GM12878 (cell line): Measurements from ENCODE around the gene PREB. TPM values are rescaled to one million over a fixed set of nuclear protein-coding genes. Genes with fewer than 3 reads are reported as not detected.

Source experiments
- ATAC-seq: fragments of 200-7000 bp; cut with Tn5 transposase; 3 replicates; pipeline ENCODE4 v1.9.1; 2020; ENCODE audit warnings: mild to moderate bottlenecking, moderate library complexity
- BruUV-seq: library from RNA; stranded (reverse); fragments of 400-500 nt; replicated peaks from 2 replicates; lab custom pipeline; 2021; lab: Mats Ljungman, UMichigan
- CTCF ChIA-PET: fragments of 300-600 bp; sonication (Branson Sonifier 250); formaldehyde crosslinking; extraction: SDS; loops from one replicate; lab custom pipeline; 2021; ENCODE audit warnings: inconsistent platforms; lab: Yijun Ruan, JAX
- POLR2A ChIA-PET: fragments of 350-600 bp; formaldehyde crosslinking; extraction: SDS; loops from one replicate; lab custom pipeline; 2021; ENCODE audit warnings: inconsistent platforms; lab: Charles Lee
- RAD21 ChIA-PET: fragments of 300-600 bp; sonication (Branson Sonifier 250); formaldehyde crosslinking; loops from one replicate; lab custom pipeline; 2023; ENCODE audit warnings: antibody characterized with exemption; ENCODE audit not compliant: unreplicated experiment; lab: Charles Lee
- SMC1A ChIA-PET: fragments of 300-600 bp; sonication (Branson Sonifier 250); formaldehyde crosslinking; loops from one replicate; lab custom pipeline; 2023; ENCODE audit not compliant: unreplicated experiment, uncharacterized antibody; lab: Charles Lee
- DNase-seq: peaks from one replicate; pipeline ENCODE4 v3.0.0-alpha.2; 2011; ENCODE audit warnings: low read depth, low spot score
- FAIRE-seq: peaks from 3 replicates; lab custom pipeline; 2011; peaks lifted over from hg19 to GRCh38; lab: Jason Lieb, UNC
- H2AFZ ChIP-seq: 2 replicates; pipeline ENCODE4 v1.6.0; 2011; ENCODE audit warnings: low read depth, low read length, control low read depth; ENCODE audit not compliant: control insufficient read depth
- H3K27ac ChIP-seq: 2 replicates; pipeline ENCODE4 v1.5.1; 2011; ENCODE audit warnings: control low read depth; ENCODE audit not compliant: control insufficient read depth, insufficient read depth
- H3K27me3 ChIP-seq, 2 experiments: replicated peaks in 1 of 2; 2 replicates each; pipeline versions ENCODE4 v1.6.0 to v1.6.1; 2011; ENCODE audit warnings: low read length in 1 of 2; ENCODE audit not compliant: control insufficient read depth in 2 of 2, insufficient read depth in 2 of 2
- H3K36me3 ChIP-seq, 2 experiments: 2 replicates each; pipeline ENCODE4 v1.5.1; 2011; ENCODE audit warnings: low read length in 1 of 2; ENCODE audit not compliant: control insufficient read depth in 2 of 2, insufficient read depth in 2 of 2
- H3K4me1 ChIP-seq: 2 replicates; pipeline ENCODE4 v1.6.1; 2011; ENCODE audit warnings: mild to moderate bottlenecking, low read length, moderate library complexity, mixed read lengths; ENCODE audit not compliant: control insufficient read depth, insufficient read depth
- H3K4me2 ChIP-seq: 2 replicates; pipeline ENCODE4 v1.6.0; 2011; ENCODE audit warnings: control low read depth; ENCODE audit not compliant: control insufficient read depth, insufficient read depth
- H3K4me3 ChIP-seq: fragments of 200-600 bp; sonication (generic); 2 replicates; pipeline ENCODE4 v1.5.1; 2016
- H3K79me2 ChIP-seq: 2 replicates; pipeline ENCODE4 v1.6.0; 2011; ENCODE audit warnings: low read length; ENCODE audit not compliant: control insufficient read depth, insufficient read depth
- H3K9ac ChIP-seq: 2 replicates; pipeline ENCODE4 v1.8.0; 2011; ENCODE audit warnings: low read length, control low read depth, mixed read lengths; ENCODE audit not compliant: control insufficient read depth, insufficient read depth
- H3K9me3 ChIP-seq: replicated peaks from 3 replicates; pipeline ENCODE4 v1.5.1; 2011; ENCODE audit warnings: mild to moderate bottlenecking, low read length; ENCODE audit not compliant: control insufficient read depth, insufficient read depth
- H4K20me1 ChIP-seq: 2 replicates; pipeline ENCODE4 v1.6.0; 2011; ENCODE audit not compliant: control insufficient read depth, insufficient read depth
- ASH2L ChIP-seq: fragments of 300-600, 200-600 bp; sonication (generic); IDR thresholded peaks from 2 replicates; pipeline ENCODE4 v1.6.1; 2017; ENCODE audit warnings: low read depth, mild to moderate bottlenecking, borderline replicate concordance
- POLR2A ChIP-seq: IDR thresholded peaks from 2 replicates; pipeline ENCODE4 v1.6.1; 2011; ENCODE audit warnings: low read depth, mild to moderate bottlenecking, low read length
- SKIL ChIP-seq: fragments of 450-650 bp; IDR thresholded peaks from 2 replicates; pipeline ENCODE4 v1.6.1; 2017; ENCODE audit warnings: mild to moderate bottlenecking, low read depth, inconsistent platforms; ENCODE audit not compliant: poor library complexity, severe bottlenecking
- STAT3 ChIP-seq: IDR thresholded peaks from 2 replicates; pipeline ENCODE4 v1.6.1; 2011; ENCODE audit warnings: low read depth, low read length, improper control_type of control experiment
- TBL1XR1 ChIP-seq: IDR thresholded peaks from 2 replicates; pipeline ENCODE4 v1.6.1; 2012; ENCODE audit warnings: low read depth, low read length, improper control_type of control experiment
- WRNIP1 ChIP-seq: IDR thresholded peaks from 2 replicates; pipeline ENCODE4 v1.6.1; 2011; ENCODE audit warnings: low read depth, low read length, improper control_type of control experiment, borderline replicate concordance
- WGBS: methylation state at CpG from one replicate; pipeline ENCODE4 v1.1.6; 2016; ENCODE audit warnings: low lambda C conversion rate; ENCODE audit not compliant: insufficient replicate concordance, insufficient coverage; ENCODE audit errors: missing lambda C conversion rate; 5-methylcytosine and 5-hydroxymethylcytosine counted together
- in situ Hi-C: fragments of 300-500 bp; cut with MboI; formaldehyde crosslinking; loops from 9 replicates; pipeline ENCODE4 v1.14.3; 2018; ENCODE audit warnings: mixed read lengths
- intact Hi-C: fragments of 100-400 bp; cut with micrococcal nuclease; formaldehyde crosslinking; loops from one replicate; pipeline ENCODE4 v1.14.2; 2022; ENCODE audit not compliant: unreplicated experiment
- polyA plus RNA-seq, 11 experiments: library from polyadenylated mRNA; depleted of rRNA in 4 of 11; unstranded in 6 of 11; stranded (reverse) in 5 of 11; fragments of >200 nt; fragmentation: Nextera tagmentation in 4 of 11; fragmentation: Illumina TruSeq in 1 of 11; extraction: Ambion mirVana in 4 of 11; extraction: Trizol in 1 of 11; gene quantifications; 1 replicate in 1 of 11; 2 replicates in 10 of 11; pipeline versions ENCODE4 v1.2.1 to v1.2.3, GENCODE V29; 2011 to 2016; ENCODE audit warnings: inconsistent platforms in 2 of 11, missing spikeins in 2 of 11, low read depth in 1 of 11
- total RNA-seq, 4 experiments: library from RNA; depleted of rRNA in 3 of 4; stranded (reverse); fragments of >200 nt in 3 of 4; fragmentation: Illumina TruSeq in 1 of 4; extraction: Trizol in 1 of 4; gene quantifications; 2 replicates each; pipeline versions ENCODE4 v1.2.1 to v1.2.3, GENCODE V29; 2013 to 2021

Gene PREB
- total and polyA plus RNA-seq, 10 of the 15 experiments (the other 5 are each of a cell fraction or from before 2014, with no cell fraction given) = 26.3 to 101 (median 52.7) TPM

GRCh38 chr2:27131429-27131828 is 3.0 kb downstream of the PREB start:
- in situ Hi-C loops = no loop called here
- WGBS = 89% methylated on average over 11 of the region's 11 CpGs
- peaks cover 8% of the 10 kb centered on the region for H3K4me1 ChIP-seq
- no peak overlapping the region for H3K4me2 ChIP-seq
- DNase-seq = no peak
- no peaks in the 10 kb centered on the region for H3K27me3 ChIP-seq
- no peaks in the 10 kb centered on the region for H4K20me1 ChIP-seq
- intact Hi-C loops = loop anchor here (5.0 kb wide), 1 partner anchor 51 kb away; no protein-coding TSS in a partner anchor
- H3K9ac ChIP-seq = no peak overlapping the region
- H3K9me3 ChIP-seq = no peaks in the 10 kb centered on the region
- ChIA-PET POLR2A (no interaction called here), SMC1A (interaction anchor here (1.5 kb wide), 1 partner anchor 34 kb away, joined by 4 read pairs; no protein-coding TSS in a partner anchor), CTCF (interaction anchor here (1.4 kb wide), 1 partner anchor 44 kb away, joined by 4 read pairs; no protein-coding TSS in a partner anchor), RAD21 (no interaction called here)
- no peak overlapping the region for H2AFZ ChIP-seq
- FAIRE-seq = no peak
- no peak for ATAC-seq
- peaks cover 19% of the 10 kb centered on the region for H3K79me2 ChIP-seq
- TF ChIP-seq TBL1XR1 = no peak
- TF ChIP-seq SKIL = no peak
- no peak for TF ChIP-seq WRNIP1
- TF ChIP-seq STAT3 = no peak
- peaks cover 10 to 17% of the 10 kb centered on the region in 2 experiments for H3K36me3 ChIP-seq
- H3K27ac ChIP-seq = no peak overlapping the region
- H3K4me3 ChIP-seq = no peak overlapping the region
- no TSS peak for BruUV-seq

- peaks cover 19% of the 10 kb centered on the region for H3K79me2 ChIP-seq
These were observed 4.0 kb downstream of the PREB start for GRCh38 chr2:27130396-27130795.

More at GRCh38 chr2:27130396-27130795, 4.0 kb downstream of the PREB start:
- TF ChIP-seq ASH2L = no peak
- TF ChIP-seq POLR2A = 0 out of 2 replicates have a peak, but pooled peaks have one; percentile 23
- H3K9me3 ChIP-seq = no peaks in the 10 kb centered on the region
- no peak overlapping the region for H2AFZ ChIP-seq
- ATAC-seq (no peak), DNase-seq (no peak), FAIRE-seq (no peak)
- in situ Hi-C loops = no loop called here
- CTCF ChIA-PET = no interaction called here
- H3K27me3 ChIP-seq = no peaks in the 10 kb centered on the region
- intact Hi-C loops = loop anchor here (5.0 kb wide), 1 partner anchor 52 kb away; no protein-coding TSS in a partner anchor
- H3K36me3 ChIP-seq = peaks cover 10 to 17% of the 10 kb centered on the region in 2 experiments
- peaks cover 8% of the 10 kb centered on the region for H3K4me1 ChIP-seq
- POLR2A ChIA-PET = no interaction called here
- 87% methylated on average over 10 of the region's 10 CpGs for WGBS
- RAD21 ChIA-PET = no interaction called here
- no TSS peak for BruUV-seq
- no peak overlapping the region for H3K9ac ChIP-seq
- no peak overlapping the region for H3K4me3 ChIP-seq
- no peak overlapping the region for H3K27ac ChIP-seq
- SMC1A ChIA-PET = no interaction called here
- no peaks in the 10 kb centered on the region for H4K20me1 ChIP-seq
- no peak overlapping the region for H3K4me2 ChIP-seq
